Pancreas (tissue), 10 donors: ENCODE data around the gene CTAG1B. TPM values are rescaled to one million over a fixed set of nuclear protein-coding genes. Genes with fewer than 3 reads are reported as not detected.
A peak's percentile ranks its signal among the peaks of the same experiment; 100 is the strongest.
"Not testable (repeated sequence)": the region's sequence is repeated elsewhere in the genome, so short reads cannot be mapped to it uniquely, and the experiment has no call there.

Source experiments
- ATAC-seq, 4 donors: fragments of 200-7000 bp; cut with Tn5 transposase; one replicate each; pipeline versions ENCODE4 v1.8.0 to v1.9.1; 2020; ENCODE audit warnings: mild to moderate bottlenecking in 4 of 4, moderate library complexity in 4 of 4
- DNase-seq, 6 donors: peaks; one replicate each; pipeline ENCODE4 v3.0.0-alpha.2; 2020
- FAIRE-seq: peaks from 2 replicates; lab custom pipeline; 2012; peaks lifted over from hg19 to GRCh38; lab: Jason Lieb, UNC
- H3K27ac ChIP-seq, 4 donors: fragments of 200-600 bp; sonication (generic); 1 replicate in 3 of 4; 2 replicates in 1 of 4; pipeline versions ENCODE4 v1.5.0 to v1.8.0; 2020
- H3K27me3 ChIP-seq, 4 donors: fragments of 200-600 bp; one replicate each; pipeline ENCODE4 v1.8.0; 2021
- H3K36me3 ChIP-seq, 3 donors: fragments of 200-600 bp; sonication (generic) in 1 of 3; one replicate each; pipeline versions ENCODE4 v1.5.0 to v1.8.0; 2020 to 2021
- H3K4me1 ChIP-seq, 3 donors: fragments of 200-600 bp; one replicate each; pipeline ENCODE4 v1.8.0; 2021
- H3K4me3 ChIP-seq, 4 donors: fragments of 200-600 bp; sonication (generic) in 2 of 4; one replicate each; pipeline versions ENCODE4 v1.5.0 to v1.8.0; 2020 to 2021
- H3K9me3 ChIP-seq, 4 donors: fragments of 200-600 bp; one replicate each; pipeline ENCODE4 v1.8.0; 2021
- WGBS, 2 donors: extraction: QIAGEN DNeasy Blood & Tissue Kit; methylation state at CpG; one replicate each; pipeline ENCODE4 v1.1.7; 2013; 5-methylcytosine and 5-hydroxymethylcytosine counted together
- intact Hi-C, 3 donors: fragments of 100-400 bp; cut with DNase I; formaldehyde crosslinking; loops; one replicate each; pipeline versions ENCODE4 v1.11.1 to v1.14.2; 2022
- polyA plus RNA-seq, 2 donors: library from polyadenylated mRNA; stranded (reverse); fragments of 200-250 nt; gene quantifications; one replicate each; pipeline ENCODE4 v1.2.3, GENCODE V29; 2013
- total RNA-seq, 6 donors: library from RNA; stranded (reverse); fragmentation: NEBNext Ultra II Directional in 4 of 6; extraction: Animal tissue kit (Norgen Biotek cat#: 25700) in 4 of 6; gene quantifications; one replicate each; pipeline versions ENCODE4 v1.2.1 to v1.2.4, GENCODE V29; 2021 to 2023
- TF ChIP-seq, protein P1 (sequence below), 4 donors: fragments of 200-600 bp; sonication (generic) in 3 of 4; IDR thresholded peaks; one replicate each; pipeline versions ENCODE4 v1.5.0 to v1.8.0; 2021; ENCODE audit warnings: antibody characterized with exemption in 4 of 4
- donor health status: healthy with polysubstance abuse.
- donor health status: DM: no; HTN: no; CAD: no; lungs with moderate emphysema.
- donor health status: DM: no; HTN: no; CAD: no.
- donor health status: control.
- donor health status: control.
- donor health status: Bipolar disorder and iron deficiency.
- donor health status: DM: yes; HTN: yes; CAD: no.
- donor health status: DM: no; HTN: no; CAD: no.
- donor health status: DM: no; HTN: no; CAD: no.
- donor health status: DM: yes; HTN: yes; CAD: no.

Gene CTAG1B
- total and polyA plus RNA-seq, 8 donors, result not detected

DNA sequence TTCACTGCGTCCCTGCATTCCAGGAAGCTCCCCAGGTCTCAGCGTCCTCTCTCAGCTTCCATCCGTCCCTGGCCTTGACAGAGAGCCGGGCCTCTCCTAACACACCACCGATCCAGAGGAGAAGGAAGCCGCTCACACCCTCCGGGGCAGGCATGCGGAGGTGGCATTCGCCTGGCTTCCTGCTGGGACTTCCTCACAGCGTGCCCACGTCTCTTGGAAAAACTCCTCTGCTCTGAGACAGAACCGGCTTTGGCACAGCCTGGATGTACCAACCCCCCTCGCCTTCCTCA, 31.1 kb upstream of the CTAG1B start:
- no peaks in the 10 kb centered on the region for H3K4me1 ChIP-seq
- no peak overlapping the region for H3K4me3 ChIP-seq
- TF ChIP-seq, protein P1, sequence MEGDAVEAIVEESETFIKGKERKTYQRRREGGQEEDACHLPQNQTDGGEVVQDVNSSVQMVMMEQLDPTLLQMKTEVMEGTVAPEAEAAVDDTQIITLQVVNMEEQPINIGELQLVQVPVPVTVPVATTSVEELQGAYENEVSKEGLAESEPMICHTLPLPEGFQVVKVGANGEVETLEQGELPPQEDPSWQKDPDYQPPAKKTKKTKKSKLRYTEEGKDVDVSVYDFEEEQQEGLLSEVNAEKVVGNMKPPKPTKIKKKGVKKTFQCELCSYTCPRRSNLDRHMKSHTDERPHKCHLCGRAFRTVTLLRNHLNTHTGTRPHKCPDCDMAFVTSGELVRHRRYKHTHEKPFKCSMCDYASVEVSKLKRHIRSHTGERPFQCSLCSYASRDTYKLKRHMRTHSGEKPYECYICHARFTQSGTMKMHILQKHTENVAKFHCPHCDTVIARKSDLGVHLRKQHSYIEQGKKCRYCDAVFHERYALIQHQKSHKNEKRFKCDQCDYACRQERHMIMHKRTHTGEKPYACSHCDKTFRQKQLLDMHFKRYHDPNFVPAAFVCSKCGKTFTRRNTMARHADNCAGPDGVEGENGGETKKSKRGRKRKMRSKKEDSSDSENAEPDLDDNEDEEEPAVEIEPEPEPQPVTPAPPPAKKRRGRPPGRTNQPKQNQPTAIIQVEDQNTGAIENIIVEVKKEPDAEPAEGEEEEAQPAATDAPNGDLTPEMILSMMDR (IDR thresholded peaks at IDR 0.05), result no peak
- DNase-seq (no peak), ATAC-seq (no peak), FAIRE-seq (no peak)
- H3K27me3 ChIP-seq, result no peaks in the 10 kb centered on the region
- intact Hi-C loops, result no loop called here
- no peaks in the 10 kb centered on the region for H3K9me3 ChIP-seq
- H3K27ac ChIP-seq, result no peak overlapping the region
- WGBS, 2 donors, result 23 to 52% methylated on average over 10 to 13 of the region's 13 CpGs
- H3K36me3 ChIP-seq, result no peaks in the 10 kb centered on the region

DNA sequence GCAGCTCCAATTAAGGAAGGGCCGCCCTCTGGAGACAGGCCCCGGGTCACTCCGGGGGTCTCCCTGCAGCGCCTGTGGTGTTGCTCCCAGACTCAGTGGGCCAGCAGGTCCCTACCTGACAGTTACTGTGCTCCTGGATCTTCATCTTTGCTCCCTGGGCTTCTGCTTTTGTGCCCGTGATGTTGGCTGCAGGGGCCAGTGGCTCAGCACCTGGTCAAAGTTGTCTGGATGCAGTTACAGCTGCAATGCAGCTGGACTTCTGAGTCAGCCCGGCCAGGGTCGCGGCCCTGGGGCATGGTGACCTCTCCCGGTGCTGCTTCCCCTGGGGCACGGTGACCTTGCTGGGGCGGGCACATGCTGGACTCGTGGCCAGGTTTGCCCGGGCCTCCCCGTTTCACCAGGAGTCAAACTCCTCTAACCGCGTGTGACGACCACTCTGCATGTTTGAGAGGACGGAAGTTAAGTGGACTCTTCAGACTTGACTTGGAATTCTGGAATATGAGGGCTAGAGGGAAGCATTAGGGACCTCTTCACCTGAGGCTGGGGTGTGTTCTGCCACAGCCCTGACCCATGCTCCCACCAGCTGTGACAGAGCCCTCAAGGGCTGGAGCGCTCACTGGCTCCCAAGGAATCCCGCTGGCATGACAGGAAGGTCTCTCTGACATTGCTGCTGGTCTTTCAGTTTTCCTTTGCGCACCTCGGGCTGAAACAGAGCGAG, 30.6 kb upstream of the CTAG1B start:
- TF ChIP-seq, protein P1 (IDR thresholded peaks at IDR 0.05), result no peak
- Histone ChIP-seq H3K9me3 (no peaks in the 10 kb centered on the region), H3K36me3 (no peaks in the 10 kb centered on the region), H3K27me3 (no peaks in the 10 kb centered on the region), H3K4me1 (no peaks in the 10 kb centered on the region), H3K4me3 (no peak overlapping the region), H3K27ac (no peak overlapping the region)
- no peak for ATAC-seq
- intact Hi-C loops, result no loop called here
- 57 to 68% methylated on average over 23 of the region's 23 CpGs for WGBS, 2 donors
- no peak for FAIRE-seq
- peak in 2 of 6 donors; percentile 48 to 50 for DNase-seq

DNA sequence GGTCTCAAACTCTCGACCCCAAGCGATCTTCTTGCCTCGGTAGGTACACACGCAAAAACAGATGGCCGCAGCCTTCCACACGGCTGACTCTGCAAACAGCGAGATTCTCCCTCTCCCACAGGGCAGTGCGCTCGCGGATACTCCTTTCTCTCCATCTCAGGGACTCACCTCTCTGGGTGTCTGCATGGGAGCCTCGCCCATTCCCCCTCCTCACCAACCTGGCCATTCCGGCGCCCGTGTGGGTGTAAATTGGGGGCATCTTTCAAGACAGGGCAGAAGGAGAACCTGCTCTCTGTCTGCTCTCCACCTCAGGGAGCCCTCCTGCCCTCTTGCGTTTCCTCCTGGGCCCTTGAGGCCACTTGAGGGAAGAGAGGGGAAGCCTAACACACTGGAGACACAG, 29.8 kb upstream of the CTAG1B start:
- H3K36me3 ChIP-seq, result no peaks in the 10 kb centered on the region
- 64 to 74% methylated on average over 15 of the region's 15 CpGs for WGBS, 2 donors
- no peaks in the 10 kb centered on the region for H3K9me3 ChIP-seq
- H3K27ac ChIP-seq, result no peak overlapping the region
- FAIRE-seq (no peak), ATAC-seq (no peak), DNase-seq (peak in 1 of 6 donors; percentile 37)
- intact Hi-C loops, result no loop called here
- TF ChIP-seq, protein P1 (IDR thresholded peaks at IDR 0.05), result no peak
- no peaks in the 10 kb centered on the region for H3K4me1 ChIP-seq
- H3K4me3 ChIP-seq, result no peak overlapping the region
- H3K27me3 ChIP-seq, result no peaks in the 10 kb centered on the region

DNA sequence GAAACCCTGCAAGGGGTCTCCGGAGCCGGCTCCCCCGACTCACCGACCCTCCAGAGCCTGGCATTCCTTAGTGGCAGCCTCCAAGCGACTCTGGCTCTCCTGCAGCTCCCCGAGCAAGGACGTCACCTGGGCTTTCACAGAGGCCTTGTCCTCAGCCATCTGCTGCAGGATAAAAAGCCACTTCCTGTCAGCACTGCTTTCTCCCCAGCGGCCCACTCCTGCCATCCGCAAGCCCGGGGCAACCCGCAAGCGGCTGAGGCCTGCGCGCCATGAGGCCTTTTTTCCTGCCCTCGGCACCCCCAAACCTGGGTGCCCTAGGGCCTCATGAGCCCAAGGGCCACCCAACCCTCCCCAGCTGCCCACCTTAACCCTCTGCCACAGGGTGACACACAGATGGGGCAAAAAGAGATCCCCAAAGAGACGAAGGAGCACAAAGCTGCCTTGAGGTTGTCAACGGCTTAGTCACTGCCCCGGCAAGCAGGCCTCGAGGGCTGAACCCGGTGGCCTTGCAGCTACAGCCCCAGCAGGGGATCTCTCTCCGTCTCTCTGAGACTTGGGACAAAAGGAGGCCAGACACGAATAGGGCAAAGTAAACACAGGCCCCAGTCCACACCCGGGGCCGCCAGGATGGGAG, 26.8 kb upstream of the CTAG1B start:
- H3K36me3 ChIP-seq, H3K4me1 ChIP-seq, H3K4me3 ChIP-seq, DNase-seq, FAIRE-seq, H3K9me3 ChIP-seq, ATAC-seq, H3K27ac ChIP-seq, H3K27me3 ChIP-seq, intact Hi-C loops: not testable (repeated sequence)
- WGBS, 2 donors, result no CpG with 5 or more reads among the region's 24 CpGs

DNA sequence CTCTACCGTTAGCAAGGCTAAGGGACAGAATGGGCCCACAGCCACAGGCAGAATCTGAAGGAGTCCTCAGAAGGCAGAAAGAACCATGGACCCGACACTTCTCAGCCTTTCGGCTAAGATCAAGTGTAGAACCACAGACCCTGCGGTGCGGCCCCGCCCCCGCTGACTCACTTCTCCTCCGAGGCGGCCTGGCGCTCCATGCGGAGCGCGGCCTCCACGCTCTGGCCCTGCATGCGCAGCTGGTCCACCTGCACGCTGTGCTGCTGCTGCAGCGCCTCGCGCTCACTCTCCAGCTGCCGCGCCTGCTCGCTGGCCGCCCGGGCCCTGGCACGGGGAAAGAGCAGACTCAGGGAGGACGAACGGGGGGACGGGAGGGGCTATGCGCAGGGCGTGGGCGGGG, 24.6 kb upstream of the CTAG1B start:
- no CpG with 5 or more reads among the region's 31 CpGs for WGBS, 2 donors
- ATAC-seq, intact Hi-C loops, FAIRE-seq, DNase-seq, H3K36me3 ChIP-seq, H3K9me3 ChIP-seq, H3K27me3 ChIP-seq, H3K4me3 ChIP-seq, H3K27ac ChIP-seq, H3K4me1 ChIP-seq: not testable (repeated sequence)

DNA sequence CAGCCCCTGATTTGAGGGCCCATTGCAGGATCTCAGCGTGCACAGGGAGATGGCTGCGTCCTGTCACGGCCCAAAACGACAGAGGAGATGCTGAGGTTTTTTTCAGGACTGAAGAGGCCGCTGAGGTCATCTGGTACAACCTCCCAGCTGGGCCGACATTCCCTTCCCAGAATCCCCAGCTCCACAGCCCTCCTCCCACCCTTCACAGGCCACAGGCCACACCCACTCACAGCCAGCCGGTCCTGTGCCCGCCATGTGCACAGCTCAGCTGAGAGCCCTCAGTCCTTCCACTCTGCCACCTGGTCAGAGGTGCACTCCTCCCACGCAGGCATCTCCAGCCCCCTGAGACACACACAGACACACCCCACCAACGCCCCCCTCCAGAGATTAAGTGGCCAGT, 22.7 kb upstream of the CTAG1B start:
- H3K4me1 ChIP-seq, DNase-seq, intact Hi-C loops, H3K27me3 ChIP-seq, H3K36me3 ChIP-seq, FAIRE-seq, H3K9me3 ChIP-seq, H3K27ac ChIP-seq, ATAC-seq, H3K4me3 ChIP-seq: not testable (repeated sequence)
- no CpG with 5 or more reads among the region's 10 CpGs for WGBS, 2 donors

DNA sequence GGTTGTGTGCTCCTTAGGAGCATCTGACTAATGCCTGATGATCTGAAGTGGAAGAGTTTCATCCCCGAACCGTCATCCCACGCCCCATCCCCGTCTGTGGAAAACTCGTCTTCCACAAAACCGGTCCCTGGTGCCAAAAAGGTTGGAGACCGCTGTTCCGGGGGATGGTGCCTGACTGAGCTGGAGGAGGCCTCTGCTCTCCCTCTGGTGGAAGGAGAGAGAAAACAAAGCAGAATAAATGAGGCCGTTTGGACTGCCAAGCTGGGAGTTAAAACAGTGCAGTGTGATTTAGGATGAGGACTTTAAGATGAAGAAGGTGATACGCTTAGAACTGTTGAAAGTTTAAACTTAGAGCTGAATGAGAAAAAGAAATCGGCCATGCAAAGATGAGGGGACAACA, 14.6 kb upstream of the CTAG1B start:
- not testable (repeated sequence) for DNase-seq

DNA sequence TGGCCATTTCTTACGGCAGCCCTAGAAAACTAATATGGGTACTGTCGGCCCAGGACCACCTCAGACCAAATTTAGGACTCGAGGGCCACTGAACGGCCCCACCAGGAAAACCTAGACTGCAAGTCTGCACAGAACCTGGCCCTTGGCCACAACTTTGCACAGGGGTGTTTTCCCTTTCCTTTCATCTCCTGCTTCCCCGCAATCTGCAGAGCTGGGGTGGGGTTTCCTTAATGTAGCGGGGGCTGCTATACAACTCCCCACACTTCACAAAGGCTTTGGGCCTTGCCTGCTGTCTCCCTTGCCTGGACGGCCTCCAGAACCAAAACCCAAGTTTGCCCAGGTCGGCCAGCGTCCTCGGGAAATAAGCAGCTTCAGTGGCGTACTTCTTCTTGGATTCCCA, 11.9 kb upstream of the CTAG1B start:
- DNase-seq, H3K27me3 ChIP-seq, H3K9me3 ChIP-seq, FAIRE-seq, intact Hi-C loops, ATAC-seq, H3K27ac ChIP-seq, H3K4me1 ChIP-seq, H3K36me3 ChIP-seq, H3K4me3 ChIP-seq: not testable (repeated sequence)
- no CpG with 5 or more reads among the region's 11 CpGs for WGBS, 2 donors

More for the DNA sequence above, 14.6 kb upstream of the CTAG1B start:
- intact Hi-C loops, FAIRE-seq, H3K9me3 ChIP-seq, H3K4me1 ChIP-seq, ATAC-seq, H3K27ac ChIP-seq, H3K36me3 ChIP-seq, H3K27me3 ChIP-seq, H3K4me3 ChIP-seq: not testable (repeated sequence)
- WGBS, 2 donors, result no CpG with 5 or more reads among the region's 11 CpGs

DNA sequence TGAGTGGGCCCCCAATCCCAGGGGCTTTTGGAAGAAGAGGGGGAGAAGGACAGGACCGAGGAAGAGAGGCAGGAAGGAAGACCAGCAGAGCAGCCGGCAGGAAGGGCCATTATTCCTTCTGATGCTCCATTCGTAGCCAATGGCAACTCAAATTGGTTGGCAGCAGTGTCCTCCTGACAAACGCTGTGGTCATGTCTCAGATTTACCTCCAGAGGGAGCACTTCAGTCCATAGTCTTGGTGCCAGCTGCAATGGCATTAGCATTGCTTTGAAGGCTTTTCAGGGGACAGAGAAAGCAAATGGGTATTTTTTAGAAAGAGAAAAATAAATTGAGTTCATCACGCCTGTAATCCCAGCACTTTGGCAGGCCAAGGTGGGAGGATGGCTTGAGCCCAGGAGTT, 9.9 kb upstream of the CTAG1B start:
- H3K27me3 ChIP-seq, intact Hi-C loops, FAIRE-seq, H3K27ac ChIP-seq, H3K4me1 ChIP-seq, DNase-seq, H3K4me3 ChIP-seq, H3K36me3 ChIP-seq, H3K9me3 ChIP-seq: not testable (repeated sequence)
- peak in 3 of 4 donors; percentile 72 to 81 (median 78) for ATAC-seq
- no CpG with 5 or more reads among the region's 5 CpGs for whole genome bisulfite sequencing, 2 donors
